ENCODE data around the gene ZBTB38. TPM values are rescaled to one million over a fixed set of nuclear protein-coding genes. Genes with fewer than 3 reads are reported as not detected.

ZBTB38 gene
- total and polyA plus RNA-seq, 2 experiments from 2014 or later: 8.7 to 11.5 TPM

DNA sequence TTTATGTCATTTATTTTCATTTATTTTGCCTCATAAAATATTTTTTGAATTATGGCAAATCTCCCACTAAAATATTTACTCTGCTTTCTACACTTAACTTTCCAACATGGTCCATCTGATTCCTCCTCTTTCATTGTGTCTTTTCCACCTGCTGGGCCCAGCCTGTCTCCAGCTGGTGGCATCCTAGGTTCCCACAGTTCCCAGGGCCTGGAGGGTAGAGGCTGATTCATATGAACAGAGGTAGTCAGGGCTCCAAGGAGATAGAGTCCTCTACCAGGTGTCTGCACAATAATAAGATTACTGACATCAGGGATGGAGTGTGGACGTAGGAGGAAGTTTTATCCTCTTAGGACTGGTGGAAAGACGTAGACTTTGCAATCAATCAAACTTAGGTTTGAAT lies 14.3 kb downstream of the ZBTB38 start:
- no peaks in the 10 kb centered on the region for H3K9me3 Mint-ChIP-seq
- Histone ChIP-seq H3K27me3 (ENCODE audit: insufficient read depth) (no peaks in the 10 kb centered on the region), H3K9me2 (ENCODE audit: insufficient read depth) (peaks cover 7% of the 10 kb centered on the region; the same call in 1 of the 2 replicates), H2AFZ (no peak overlapping the region), H3K27ac (ENCODE audit: low read depth) (no peak overlapping the region), H3K4me2 (no peak overlapping the region), H3K4me3 (no peak overlapping the region), H3F3A (replicated peaks; ENCODE audit: low read depth) (no peaks in the 10 kb centered on the region), H4K20me1 (replicated peaks; ENCODE audit: insufficient read depth) (no peaks in the 10 kb centered on the region), H3K36me3 (ENCODE audit: insufficient read depth) (no peaks in the 10 kb centered on the region), H3K4me1 (ENCODE audit: insufficient read depth) (peaks cover 21% of the 10 kb centered on the region), H3K79me2 (replicated peaks; ENCODE audit: insufficient read depth) (no peaks in the 10 kb centered on the region)
- peak; percentile 53 for ATAC-seq
- no peak for TF ChIP-seq ZNF331 (CRISPR knock-in tag; IDR thresholded peaks at IDR 0.05; ENCODE audit: low read depth)
- H3K27ac Mint-ChIP-seq: no peak overlapping the region
- no peak overlapping the region for H3K4me3 Mint-ChIP-seq
- peaks cover 39% of the 10 kb centered on the region for H3K4me1 Mint-ChIP-seq
- DNase-seq (ENCODE audit: low spot score): no peak
- H3K36me3 Mint-ChIP-seq (ENCODE audit: low read depth): no peaks in the 10 kb centered on the region
- peaks cover 2% of the 10 kb centered on the region for H3K27me3 Mint-ChIP-seq (ENCODE audit: insufficient read depth, low read depth, poor library complexity)

DNA sequence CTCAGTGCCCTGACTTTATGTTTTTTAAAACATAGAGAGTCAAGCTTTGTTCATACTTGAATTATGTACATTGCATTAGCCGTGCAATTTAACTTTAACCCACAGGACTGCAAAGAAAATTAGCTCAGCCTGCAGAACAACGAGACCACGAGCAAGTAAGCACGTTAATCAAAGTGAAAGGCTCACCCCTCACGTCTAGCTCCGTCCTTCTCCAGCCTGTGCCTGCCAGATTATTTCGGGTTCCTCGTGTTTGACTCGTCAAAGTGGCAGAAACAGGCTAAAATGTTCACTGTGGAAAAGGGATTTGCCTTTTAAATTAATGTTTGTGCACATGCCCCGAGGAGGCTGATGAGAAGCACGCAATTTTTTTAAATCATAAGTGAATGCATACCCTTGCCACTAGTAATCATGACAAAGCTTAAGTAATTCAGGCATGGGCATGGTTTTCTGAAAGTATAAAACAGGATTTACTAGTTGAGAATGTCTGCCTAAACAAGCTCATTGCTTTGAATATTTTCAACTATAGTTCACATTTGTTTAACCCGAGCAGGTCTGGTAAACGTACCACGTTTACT lies 15.3 kb downstream of the ZBTB38 start:
- Mint-ChIP-seq H3K27ac (no peak overlapping the region), H3K36me3 (ENCODE audit: low read depth) (no peaks in the 10 kb centered on the region), H3K4me1 (peaks cover 45% of the 10 kb centered on the region), H3K27me3 (ENCODE audit: insufficient read depth, low read depth, poor library complexity) (peaks cover 2% of the 10 kb centered on the region), H3K4me3 (no peak overlapping the region), H3K9me3 (no peaks in the 10 kb centered on the region)
- Histone ChIP-seq H3K4me3 (no peak overlapping the region), H3K9me2 (ENCODE audit: insufficient read depth) (peaks cover 7% of the 10 kb centered on the region; the same call in 1 of the 2 replicates), H3K27ac (ENCODE audit: low read depth) (no peak overlapping the region), H3K4me2 (no peak overlapping the region), H3K79me2 (replicated peaks; ENCODE audit: insufficient read depth) (no peaks in the 10 kb centered on the region), H3F3A (replicated peaks; ENCODE audit: low read depth) (no peaks in the 10 kb centered on the region), H4K20me1 (replicated peaks; ENCODE audit: insufficient read depth) (no peaks in the 10 kb centered on the region), H2AFZ (peak overlapping the region; percentile 8; the same call in 1 of the 2 replicates), H3K4me1 (ENCODE audit: insufficient read depth) (peaks cover 30% of the 10 kb centered on the region), H3K27me3 (ENCODE audit: insufficient read depth) (no peaks in the 10 kb centered on the region), H3K36me3 (ENCODE audit: insufficient read depth) (no peaks in the 10 kb centered on the region)
- TF ChIP-seq, protein P1, sequence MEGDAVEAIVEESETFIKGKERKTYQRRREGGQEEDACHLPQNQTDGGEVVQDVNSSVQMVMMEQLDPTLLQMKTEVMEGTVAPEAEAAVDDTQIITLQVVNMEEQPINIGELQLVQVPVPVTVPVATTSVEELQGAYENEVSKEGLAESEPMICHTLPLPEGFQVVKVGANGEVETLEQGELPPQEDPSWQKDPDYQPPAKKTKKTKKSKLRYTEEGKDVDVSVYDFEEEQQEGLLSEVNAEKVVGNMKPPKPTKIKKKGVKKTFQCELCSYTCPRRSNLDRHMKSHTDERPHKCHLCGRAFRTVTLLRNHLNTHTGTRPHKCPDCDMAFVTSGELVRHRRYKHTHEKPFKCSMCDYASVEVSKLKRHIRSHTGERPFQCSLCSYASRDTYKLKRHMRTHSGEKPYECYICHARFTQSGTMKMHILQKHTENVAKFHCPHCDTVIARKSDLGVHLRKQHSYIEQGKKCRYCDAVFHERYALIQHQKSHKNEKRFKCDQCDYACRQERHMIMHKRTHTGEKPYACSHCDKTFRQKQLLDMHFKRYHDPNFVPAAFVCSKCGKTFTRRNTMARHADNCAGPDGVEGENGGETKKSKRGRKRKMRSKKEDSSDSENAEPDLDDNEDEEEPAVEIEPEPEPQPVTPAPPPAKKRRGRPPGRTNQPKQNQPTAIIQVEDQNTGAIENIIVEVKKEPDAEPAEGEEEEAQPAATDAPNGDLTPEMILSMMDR (conservative IDR thresholded peaks at IDR 0.05; ENCODE audit: low read depth in 2 of 2): no peak
- TF ChIP-seq POLR2AphosphoS5 (IDR thresholded peaks at IDR 0.05; ENCODE audit: low read depth) (no peak), STAT1 (IDR thresholded peaks at IDR 0.05; ENCODE audit: unreplicated experiment) (no peak), ZNF331 (CRISPR knock-in tag; IDR thresholded peaks at IDR 0.05; ENCODE audit: low read depth) (no peak), NANOG (IDR thresholded peaks at IDR 0.05; ENCODE audit: borderline replicate concordance) (no peak), EZH2 (IDR thresholded peaks at IDR 0.05; ENCODE audit: low read depth, unreplicated experiment) (no peak), JUNB (IDR thresholded peaks at IDR 0.05; ENCODE audit: unreplicated experiment) (no peak)
- TF ChIP-seq, protein P2, sequence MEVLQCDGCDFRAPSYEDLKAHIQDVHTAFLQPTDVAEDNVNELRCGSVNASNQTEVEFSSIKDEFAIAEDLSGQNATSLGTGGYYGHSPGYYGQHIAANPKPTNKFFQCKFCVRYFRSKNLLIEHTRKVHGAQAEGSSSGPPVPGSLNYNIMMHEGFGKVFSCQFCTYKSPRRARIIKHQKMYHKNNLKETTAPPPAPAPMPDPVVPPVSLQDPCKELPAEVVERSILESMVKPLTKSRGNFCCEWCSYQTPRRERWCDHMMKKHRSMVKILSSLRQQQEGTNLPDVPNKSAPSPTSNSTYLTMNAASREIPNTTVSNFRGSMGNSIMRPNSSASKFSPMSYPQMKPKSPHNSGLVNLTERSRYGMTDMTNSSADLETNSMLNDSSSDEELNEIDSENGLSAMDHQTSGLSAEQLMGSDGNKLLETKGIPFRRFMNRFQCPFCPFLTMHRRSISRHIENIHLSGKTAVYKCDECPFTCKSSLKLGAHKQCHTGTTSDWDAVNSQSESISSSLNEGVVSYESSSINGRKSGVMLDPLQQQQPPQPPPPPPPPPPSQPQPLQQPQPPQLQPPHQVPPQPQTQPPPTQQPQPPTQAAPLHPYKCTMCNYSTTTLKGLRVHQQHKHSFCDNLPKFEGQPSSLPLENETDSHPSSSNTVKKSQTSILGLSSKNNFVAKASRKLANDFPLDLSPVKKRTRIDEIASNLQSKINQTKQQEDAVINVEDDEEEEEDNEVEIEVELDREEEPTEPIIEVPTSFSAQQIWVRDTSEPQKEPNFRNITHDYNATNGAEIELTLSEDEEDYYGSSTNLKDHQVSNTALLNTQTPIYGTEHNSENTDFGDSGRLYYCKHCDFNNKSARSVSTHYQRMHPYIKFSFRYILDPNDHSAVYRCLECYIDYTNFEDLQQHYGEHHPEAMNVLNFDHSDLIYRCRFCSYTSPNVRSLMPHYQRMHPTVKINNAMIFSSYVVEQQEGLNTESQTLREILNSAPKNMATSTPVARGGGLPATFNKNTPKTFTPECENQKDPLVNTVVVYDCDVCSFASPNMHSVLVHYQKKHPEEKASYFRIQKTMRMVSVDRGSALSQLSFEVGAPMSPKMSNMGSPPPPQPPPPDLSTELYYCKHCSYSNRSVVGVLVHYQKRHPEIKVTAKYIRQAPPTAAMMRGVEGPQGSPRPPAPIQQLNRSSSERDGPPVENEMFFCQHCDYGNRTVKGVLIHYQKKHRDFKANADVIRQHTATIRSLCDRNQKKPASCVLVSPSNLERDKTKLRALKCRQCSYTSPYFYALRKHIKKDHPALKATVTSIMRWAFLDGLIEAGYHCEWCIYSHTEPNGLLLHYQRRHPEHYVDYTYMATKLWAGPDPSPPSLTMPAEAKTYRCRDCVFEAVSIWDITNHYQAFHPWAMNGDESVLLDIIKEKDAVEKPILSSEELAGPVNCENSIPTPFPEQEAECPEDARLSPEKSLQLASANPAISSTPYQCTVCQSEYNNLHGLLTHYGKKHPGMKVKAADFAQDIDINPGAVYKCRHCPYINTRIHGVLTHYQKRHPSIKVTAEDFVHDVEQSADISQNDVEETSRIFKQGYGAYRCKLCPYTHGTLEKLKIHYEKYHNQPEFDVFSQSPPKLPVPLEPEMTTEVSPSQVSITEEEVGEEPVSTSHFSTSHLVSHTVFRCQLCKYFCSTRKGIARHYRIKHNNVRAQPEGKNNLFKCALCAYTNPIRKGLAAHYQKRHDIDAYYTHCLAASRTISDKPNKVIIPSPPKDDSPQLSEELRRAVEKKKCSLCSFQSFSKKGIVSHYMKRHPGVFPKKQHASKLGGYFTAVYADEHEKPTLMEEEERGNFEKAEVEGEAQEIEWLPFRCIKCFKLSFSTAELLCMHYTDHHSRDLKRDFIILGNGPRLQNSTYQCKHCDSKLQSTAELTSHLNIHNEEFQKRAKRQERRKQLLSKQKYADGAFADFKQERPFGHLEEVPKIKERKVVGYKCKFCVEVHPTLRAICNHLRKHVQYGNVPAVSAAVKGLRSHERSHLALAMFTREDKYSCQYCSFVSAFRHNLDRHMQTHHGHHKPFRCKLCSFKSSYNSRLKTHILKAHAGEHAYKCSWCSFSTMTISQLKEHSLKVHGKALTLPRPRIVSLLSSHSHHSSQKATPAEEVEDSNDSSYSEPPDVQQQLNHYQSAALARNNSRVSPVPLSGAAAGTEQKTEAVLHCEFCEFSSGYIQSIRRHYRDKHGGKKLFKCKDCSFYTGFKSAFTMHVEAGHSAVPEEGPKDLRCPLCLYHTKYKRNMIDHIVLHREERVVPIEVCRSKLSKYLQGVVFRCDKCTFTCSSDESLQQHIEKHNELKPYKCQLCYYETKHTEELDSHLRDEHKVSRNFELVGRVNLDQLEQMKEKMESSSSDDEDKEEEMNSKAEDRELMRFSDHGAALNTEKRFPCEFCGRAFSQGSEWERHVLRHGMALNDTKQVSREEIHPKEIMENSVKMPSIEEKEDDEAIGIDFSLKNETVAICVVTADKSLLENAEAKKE (CRISPR knock-in tag; IDR thresholded peaks at IDR 0.05): no peak
- TF ChIP-seq, protein P3, sequence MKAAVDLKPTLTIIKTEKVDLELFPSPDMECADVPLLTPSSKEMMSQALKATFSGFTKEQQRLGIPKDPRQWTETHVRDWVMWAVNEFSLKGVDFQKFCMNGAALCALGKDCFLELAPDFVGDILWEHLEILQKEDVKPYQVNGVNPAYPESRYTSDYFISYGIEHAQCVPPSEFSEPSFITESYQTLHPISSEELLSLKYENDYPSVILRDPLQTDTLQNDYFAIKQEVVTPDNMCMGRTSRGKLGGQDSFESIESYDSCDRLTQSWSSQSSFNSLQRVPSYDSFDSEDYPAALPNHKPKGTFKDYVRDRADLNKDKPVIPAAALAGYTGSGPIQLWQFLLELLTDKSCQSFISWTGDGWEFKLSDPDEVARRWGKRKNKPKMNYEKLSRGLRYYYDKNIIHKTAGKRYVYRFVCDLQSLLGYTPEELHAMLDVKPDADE (IDR thresholded peaks at IDR 0.05): no peak
- DNase-seq (ENCODE audit: low spot score) (no peak), ATAC-seq (no peak)

Data from GM23338 (cell line).